T-helper 1 cell (primary cell): ENCODE data around the gene SLC1A6.
"Not testable (repeated sequence)": the region's sequence is repeated elsewhere in the genome, so short reads cannot be mapped to it uniquely, and the experiment has no call there.

Source experiments
- DNase-seq, 5 donors: peaks; one replicate each; pipeline ENCODE4 v3.0.0-alpha.2; 2012 to 2020

The SLC1A6 gene

DNA sequence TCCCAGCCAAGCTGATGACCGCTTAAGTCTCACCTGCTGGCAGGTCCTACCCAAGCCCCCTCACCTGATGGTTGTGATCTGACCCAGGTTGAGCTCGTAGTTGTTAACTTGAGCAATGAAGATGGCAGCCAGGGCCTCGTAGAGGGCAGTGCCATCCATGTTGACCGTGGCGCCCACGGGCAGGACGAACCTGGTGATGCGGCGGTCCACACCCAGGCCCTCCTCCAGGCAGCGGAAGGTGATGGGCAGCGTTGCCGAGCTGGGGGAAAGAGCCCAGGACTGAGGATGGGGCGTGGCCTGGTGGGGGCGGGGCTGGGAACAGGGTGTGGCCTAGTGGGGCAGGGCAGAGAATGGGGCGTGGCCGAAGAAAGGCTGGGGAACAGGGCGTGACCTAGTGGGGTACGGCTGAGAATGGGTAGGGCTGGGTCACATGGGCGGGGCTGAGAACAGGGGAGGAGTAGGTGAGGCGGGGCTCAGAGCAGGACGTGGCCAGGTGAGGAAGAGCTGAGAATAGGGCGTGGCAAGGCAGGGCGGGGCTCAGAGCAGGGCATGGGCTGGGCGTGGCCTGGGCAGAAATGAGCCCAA is 25.5 kb downstream of the SLC1A6 start:
- DNase-seq: no peak

DNA sequence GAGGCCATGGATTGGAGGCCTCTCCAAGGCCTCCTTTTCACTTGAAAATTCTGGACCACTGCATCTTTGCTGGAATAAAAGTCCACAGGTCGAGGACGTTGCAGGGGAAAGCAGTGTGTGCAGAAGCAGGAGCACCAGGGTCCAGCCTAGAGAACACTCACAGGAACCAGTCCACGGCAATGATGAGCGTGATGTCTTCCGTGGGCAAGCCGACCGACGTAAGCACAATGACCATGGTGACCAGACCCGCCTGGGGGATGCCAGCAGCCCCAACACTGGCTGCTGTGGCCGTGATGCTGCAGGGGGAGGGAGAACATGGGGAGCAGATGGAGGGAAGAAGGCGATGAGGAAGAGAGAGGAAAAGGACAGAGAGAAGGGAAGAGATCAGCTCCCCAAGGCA is 26.9 kb downstream of the SLC1A6 start:
- no peak for DNase-seq

DNA sequence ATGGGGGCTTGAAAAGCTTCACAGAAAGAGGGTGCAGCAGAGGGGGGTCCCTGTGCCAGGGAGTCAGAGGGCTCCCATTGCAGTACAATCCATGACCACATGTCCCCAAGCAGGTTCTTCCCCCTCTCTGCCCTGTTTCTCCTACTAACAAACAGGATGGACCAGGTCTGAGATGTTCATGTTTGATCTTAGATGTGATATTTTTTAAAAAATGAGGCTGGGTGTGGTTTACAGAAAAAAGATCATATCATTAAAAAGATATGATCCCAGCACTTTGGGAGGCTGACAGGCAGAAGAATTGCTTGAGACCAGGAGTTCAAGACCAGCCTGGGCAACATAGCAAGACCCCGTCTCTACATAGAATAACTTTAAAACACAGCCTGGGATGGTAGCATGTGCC is 29.2 kb downstream of the SLC1A6 start:
- no peak for DNase-seq

DNA sequence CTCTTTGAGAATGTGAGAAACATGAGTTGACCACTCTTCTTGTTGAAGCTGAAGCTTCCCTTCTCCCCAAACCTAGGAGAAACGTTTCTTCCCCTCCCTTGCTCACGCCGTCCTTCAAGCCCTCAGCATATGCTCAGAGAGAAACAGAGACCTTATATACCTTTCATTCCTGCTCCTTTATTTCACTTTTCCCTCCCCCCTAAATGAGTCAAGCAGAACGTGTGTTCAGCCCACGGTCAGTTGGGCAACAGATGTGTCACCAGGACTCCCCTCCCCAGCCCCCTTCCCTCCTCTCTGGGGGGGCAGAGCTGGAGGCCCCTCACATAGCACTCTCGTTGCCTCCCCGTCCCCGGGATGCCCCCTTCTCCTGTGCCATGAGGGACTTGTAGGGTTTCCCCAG is 29.8 kb downstream of the SLC1A6 start:
- no peak for DNase-seq

DNA sequence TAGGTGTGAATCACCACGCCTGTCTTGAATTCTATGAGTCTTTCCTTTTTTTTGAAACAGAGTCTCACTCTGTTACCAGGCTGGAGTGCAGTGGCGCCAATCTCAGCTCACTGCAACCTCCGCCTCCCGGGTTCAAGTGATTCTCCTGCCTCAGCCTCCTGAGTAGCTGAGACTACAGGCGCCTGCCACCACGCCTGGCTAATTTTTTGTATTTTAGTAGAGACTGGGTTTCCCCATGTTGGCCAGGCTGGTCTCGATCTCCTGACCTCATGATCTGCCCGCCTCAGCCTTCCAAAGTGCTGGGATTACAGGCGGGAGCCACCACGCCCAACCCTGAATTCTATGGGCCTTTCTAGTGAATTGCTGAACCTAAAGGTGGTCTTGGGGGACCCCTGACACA is 30.3 kb downstream of the SLC1A6 start:
- not testable (repeated sequence) for DNase-seq

DNA sequence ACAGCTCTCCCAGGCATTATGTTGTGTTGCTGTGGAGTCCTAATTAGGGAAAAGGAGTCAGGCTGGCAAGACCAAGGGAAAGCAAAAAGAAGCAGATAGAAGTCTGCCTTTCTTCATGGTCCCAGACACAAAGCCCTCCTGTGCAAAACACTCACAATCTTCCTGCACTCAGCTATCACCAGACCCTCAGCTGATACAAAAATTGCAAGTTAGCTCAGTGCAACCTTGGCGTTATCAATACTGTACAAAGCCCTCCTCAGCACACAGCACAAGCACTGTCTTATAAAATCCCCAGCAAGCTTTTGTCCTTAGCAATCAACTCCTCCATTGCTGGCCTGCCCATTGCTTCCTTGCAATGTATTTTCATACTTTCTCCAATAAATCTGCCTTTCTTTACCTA is 35.2 kb downstream of the SLC1A6 start:
- DNase-seq: no peak

DNA sequence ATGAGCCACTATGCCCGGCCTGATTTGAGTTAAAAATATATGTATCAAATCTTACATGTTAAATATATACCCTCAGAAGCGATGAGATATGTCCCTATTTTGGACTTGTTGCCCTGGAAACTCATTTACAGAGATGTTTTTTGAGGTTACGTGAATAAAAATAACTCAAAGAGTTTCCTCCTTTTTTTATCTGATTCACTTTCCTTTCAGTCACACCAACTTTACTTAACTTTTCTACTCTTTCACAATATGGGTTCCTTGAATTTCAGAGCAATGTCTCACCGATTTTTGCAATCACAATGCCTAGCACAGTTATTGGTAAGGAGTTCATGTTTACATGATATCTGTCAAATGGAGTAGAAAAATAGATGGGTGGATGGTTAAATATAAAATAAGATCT is 36.1 kb downstream of the SLC1A6 start:
- DNase-seq: no peak

DNA sequence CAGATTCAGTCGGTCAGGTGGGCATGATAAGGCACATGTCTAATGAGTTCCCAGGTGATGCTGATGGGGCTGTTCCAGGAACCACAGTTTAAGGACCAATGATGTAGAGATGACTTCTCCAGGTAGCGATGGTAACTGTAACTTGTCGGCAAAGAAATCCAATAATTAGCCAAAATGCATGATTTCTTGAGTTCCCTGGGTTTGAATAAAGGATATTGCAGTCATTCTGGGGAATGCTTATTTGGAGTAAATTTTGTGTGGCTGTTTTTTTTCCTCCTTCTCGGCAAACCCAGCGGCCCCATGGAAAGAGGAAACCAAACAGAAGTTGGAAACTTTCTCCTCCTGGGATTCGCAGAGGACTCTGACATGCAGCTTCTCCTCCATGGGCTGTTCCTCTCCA is 38.5 kb downstream of the SLC1A6 start, which contains the start of gene OR7C2:
TSS of gene OR7C2 (plus strand) at position 301 of the 400 bp plus-strand sequence. CDS start at position 301, 0 bp downstream.
- no peak for DNase-seq

DNA sequence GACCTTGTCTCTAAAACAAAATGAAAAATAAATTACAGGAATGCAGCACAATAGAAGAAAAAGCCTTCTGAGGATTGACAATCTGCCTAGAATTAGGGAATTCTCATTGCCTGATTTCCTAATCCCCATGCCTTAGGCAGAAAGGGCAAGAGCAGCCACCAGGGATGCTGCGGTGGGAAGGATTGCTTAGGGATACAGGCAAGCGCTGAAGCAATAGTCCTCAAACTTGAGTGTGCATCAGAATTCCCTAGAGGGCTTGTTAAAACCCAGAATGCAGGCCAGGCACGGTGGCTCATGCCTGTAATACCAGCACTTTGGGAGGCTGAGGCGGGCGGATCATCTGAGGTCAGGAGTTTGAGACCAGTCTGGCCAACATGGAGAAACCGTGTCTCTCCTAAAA is 39.4 kb downstream of the SLC1A6 start:
- DNase-seq: no peak

DNA sequence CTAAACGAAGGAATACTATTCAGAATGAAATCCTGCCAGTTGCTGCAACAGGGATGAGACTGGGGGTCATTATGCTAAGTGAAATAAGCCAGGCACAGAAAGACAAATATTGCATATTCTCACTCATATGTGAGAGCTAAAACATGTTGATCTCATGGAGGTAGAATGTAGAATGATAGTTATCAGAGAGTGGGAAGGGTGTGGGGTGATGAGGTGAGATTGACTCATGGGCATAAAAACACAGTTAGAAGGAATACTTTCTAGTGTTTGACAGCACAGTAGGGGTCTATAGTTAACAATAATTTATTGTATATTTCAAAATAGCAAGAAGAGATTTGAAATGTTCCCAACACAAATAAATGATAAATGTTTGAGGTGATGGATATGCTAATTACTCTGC is 46.2 kb downstream of the SLC1A6 start:
- DNase-seq: no peak

DNA sequence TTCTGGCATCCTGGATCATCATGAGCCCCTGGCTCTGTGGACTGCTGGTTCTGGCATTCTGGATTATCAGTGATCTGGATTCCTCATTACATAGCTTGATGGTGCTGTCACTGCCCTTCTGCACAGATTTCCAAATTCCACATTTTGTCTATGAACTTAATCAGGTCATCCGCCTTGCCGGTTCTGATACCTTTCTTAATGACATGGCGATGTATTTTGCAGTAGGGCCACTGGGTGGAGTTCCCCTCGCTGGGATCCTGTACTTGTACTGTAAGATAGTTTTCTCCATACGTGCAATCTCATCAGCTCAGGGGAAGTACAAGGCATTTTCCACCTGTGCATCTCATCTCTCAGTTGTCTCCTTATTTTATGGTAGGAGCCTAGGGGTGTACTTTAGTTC is 62.8 kb downstream of the SLC1A6 start:
- DNase-seq: no peak

DNA sequence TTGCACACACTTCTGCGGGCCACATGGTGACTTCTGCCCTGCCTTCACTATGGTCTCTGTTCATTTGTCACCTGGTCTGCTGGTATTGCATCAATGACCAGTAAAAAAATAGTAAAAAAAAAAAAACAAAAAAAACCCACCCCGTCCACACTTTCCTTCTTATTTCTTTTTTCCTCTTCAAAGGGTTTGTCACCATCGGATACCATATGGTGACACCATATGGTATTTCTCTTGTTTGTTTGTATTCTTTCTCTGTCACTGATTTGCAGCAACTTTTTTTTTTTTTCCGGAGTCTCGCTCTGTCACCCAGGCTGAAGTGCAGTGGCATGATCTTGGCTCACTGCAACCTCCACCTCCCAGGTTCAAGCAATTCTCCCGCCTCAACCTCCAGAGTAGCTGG is 64.5 kb downstream of the SLC1A6 start:
- DNase-seq: no peak

DNA sequence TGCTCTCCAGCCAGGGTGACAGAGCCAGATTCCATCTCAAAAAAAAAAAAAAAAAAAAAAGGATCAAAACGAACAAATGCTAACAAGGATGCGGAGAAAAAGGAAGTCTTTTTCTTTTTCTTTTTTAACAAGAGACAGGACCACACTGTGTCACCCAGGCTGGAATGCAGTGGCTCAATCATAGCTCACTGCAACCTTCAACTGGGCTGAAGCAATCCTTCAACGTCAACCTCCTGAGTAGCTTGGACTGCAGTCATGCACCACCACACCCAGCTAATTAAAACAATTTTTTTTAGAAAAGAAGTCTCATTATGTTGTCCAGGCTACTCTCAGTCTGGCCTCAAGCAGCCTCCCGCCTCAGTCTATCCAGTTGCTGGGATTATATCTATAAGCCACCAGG is 73.0 kb downstream of the SLC1A6 start:
- DNase-seq: no peak

DNA sequence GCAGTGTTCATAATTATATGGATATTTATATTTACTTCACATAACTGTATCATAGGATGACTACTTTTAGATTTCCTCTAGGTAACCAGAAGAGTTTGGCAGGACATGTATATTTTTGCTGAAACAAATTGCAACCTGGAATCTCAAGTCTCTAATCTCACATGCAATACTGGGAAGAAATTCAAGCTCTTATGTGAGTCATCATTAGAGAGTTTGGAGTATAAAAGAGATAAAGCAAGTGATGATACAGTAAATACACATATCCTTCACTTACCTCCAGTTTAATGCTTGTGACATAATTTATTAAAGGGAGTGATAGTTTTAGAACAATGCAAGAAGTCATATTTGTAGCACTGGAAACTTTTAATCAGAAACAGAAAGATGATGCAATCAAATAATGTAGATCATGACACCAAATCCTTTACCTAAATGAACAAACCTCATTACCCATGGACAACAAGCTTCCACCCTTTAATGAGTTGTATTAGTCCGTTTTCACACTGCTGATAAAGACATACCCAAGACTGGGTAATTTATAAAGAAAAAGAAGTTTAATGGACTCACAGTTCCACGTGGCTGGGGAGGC is 77.9 kb downstream of the SLC1A6 start:
- DNase-seq: no peak
